ENCODE results near the gene CHCHD3. TPM values are rescaled to one million over a fixed set of nuclear protein-coding genes. Genes with fewer than 3 reads are reported as not detected.

Gene CHCHD3
- total and polyA plus RNA-seq, 9 of the 15 experiments (the other 6 are each of a cell fraction or from before 2014, with no cell fraction given) = 66.2 to 279 (median 204) TPM

DNA sequence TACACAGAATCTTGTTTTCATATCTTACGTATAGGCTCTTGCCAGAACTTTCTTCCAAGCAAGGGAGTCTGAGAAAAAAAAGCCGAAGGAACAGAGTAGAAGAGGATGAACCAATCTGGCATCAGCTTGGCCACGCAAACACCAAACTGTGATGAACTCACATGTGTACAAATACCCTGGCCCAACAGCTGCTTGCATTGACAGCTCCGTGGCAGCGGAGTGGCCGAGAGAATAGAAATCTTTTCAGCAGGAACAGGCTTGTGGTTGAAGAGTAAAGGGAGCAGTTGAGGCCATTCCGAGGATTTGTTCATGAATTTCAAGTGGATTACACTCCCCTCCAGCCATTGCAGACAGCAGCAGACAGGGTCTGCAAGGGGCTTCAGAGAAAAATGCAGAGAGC lies 331.8 kb downstream of the CHCHD3 start:
- TF ChIP-seq MYNN (IDR thresholded peaks at IDR 0.05) = no peak
- no peak for TF ChIP-seq MYNN (CRISPR knock-in tag; IDR thresholded peaks at IDR 0.05)
- no peak for TF ChIP-seq ZKSCAN3 (CRISPR knock-in tag; IDR thresholded peaks at IDR 0.05)
- no peak for TF ChIP-seq MTA2 (IDR thresholded peaks at IDR 0.05; ENCODE audit: low read depth)
- TF ChIP-seq RFX5 (IDR thresholded peaks at IDR 0.05; ENCODE audit: low read depth, low read length) = no peak
- no peak for TF ChIP-seq SP1 (CRISPR knock-in tag; IDR thresholded peaks at IDR 0.05)
- TF ChIP-seq, protein P1, sequence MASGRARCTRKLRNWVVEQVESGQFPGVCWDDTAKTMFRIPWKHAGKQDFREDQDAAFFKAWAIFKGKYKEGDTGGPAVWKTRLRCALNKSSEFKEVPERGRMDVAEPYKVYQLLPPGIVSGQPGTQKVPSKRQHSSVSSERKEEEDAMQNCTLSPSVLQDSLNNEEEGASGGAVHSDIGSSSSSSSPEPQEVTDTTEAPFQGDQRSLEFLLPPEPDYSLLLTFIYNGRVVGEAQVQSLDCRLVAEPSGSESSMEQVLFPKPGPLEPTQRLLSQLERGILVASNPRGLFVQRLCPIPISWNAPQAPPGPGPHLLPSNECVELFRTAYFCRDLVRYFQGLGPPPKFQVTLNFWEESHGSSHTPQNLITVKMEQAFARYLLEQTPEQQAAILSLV (tag; IDR thresholded peaks at IDR 0.05) = no peak
- TF ChIP-seq ZNF354B (CRISPR knock-in tag; IDR thresholded peaks at IDR 0.05) = no peak
- TF ChIP-seq, protein P2, sequence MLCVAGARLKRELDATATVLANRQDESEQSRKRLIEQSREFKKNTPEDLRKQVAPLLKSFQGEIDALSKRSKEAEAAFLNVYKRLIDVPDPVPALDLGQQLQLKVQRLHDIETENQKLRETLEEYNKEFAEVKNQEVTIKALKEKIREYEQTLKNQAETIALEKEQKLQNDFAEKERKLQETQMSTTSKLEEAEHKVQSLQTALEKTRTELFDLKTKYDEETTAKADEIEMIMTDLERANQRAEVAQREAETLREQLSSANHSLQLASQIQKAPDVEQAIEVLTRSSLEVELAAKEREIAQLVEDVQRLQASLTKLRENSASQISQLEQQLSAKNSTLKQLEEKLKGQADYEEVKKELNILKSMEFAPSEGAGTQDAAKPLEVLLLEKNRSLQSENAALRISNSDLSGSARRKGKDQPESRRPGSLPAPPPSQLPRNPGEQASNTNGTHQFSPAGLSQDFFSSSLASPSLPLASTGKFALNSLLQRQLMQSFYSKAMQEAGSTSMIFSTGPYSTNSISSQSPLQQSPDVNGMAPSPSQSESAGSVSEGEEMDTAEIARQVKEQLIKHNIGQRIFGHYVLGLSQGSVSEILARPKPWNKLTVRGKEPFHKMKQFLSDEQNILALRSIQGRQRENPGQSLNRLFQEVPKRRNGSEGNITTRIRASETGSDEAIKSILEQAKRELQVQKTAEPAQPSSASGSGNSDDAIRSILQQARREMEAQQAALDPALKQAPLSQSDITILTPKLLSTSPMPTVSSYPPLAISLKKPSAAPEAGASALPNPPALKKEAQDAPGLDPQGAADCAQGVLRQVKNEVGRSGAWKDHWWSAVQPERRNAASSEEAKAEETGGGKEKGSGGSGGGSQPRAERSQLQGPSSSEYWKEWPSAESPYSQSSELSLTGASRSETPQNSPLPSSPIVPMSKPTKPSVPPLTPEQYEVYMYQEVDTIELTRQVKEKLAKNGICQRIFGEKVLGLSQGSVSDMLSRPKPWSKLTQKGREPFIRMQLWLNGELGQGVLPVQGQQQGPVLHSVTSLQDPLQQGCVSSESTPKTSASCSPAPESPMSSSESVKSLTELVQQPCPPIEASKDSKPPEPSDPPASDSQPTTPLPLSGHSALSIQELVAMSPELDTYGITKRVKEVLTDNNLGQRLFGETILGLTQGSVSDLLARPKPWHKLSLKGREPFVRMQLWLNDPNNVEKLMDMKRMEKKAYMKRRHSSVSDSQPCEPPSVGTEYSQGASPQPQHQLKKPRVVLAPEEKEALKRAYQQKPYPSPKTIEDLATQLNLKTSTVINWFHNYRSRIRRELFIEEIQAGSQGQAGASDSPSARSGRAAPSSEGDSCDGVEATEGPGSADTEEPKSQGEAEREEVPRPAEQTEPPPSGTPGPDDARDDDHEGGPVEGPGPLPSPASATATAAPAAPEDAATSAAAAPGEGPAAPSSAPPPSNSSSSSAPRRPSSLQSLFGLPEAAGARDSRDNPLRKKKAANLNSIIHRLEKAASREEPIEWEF (CRISPR knock-in tag; IDR thresholded peaks at IDR 0.05) = no peak
- DNase-seq (ENCODE audit: extremely low read depth in 1 of 4, low spot score in 3 of 4) = no peak
- Histone ChIP-seq H4K20me1 (replicated peaks; ENCODE audit: control insufficient read depth, insufficient read depth, low read length) (no peaks in the 10 kb centered on the region), H3K27me3 (ENCODE audit: control insufficient read depth in 2 of 2, insufficient read depth in 2 of 2, low read length in 2 of 2) (peaks cover 34 to 40% of the 10 kb centered on the region in 2 experiments), H3K4me3 (no peak overlapping the region), H3K9me3 (replicated peaks; ENCODE audit: control insufficient read depth, insufficient read depth, low read depth, low read length) (no peaks in the 10 kb centered on the region), H3K27ac (ENCODE audit: extremely low read depth, low read depth, low read length) (no peak overlapping the region), H3K9me1 (ENCODE audit: control insufficient read depth, insufficient read depth, low read length) (no peaks in the 10 kb centered on the region), H2AFZ (ENCODE audit: low read depth, low read length) (no peak overlapping the region), H3K79me2 (ENCODE audit: control insufficient read depth, insufficient read depth, low read length) (no peaks in the 10 kb centered on the region), H3K4me1 (replicated peaks in 1 of 2; ENCODE audit: control insufficient read depth in 2 of 2, insufficient read depth in 2 of 2, low read length in 2 of 2) (no peaks in the 10 kb centered on the region), H3K9ac (ENCODE audit: insufficient read depth in 1 of 2, low read depth in 2 of 2, low read length in 2 of 2) (no peak overlapping the region), H3K4me2 (ENCODE audit: insufficient read depth, low read length) (no peak overlapping the region), H3K36me3 (ENCODE audit: control insufficient read depth, insufficient read depth, low read length) (no peaks in the 10 kb centered on the region)
- CTCF ChIA-PET (ENCODE audit: low intra/inter-chr PET ratio) = no interaction called here
- FAIRE-seq = no peak
- intact Hi-C loops (cut with micrococcal nuclease) (no loop called here), in situ Hi-C loops (cut with MboI) (no loop called here)
- POLR2A ChIA-PET = interaction anchor here (1.1 to 1.9 kb wide), 2 partner anchors 8 to 16 kb away, joined by 3 to 7 read pairs; no protein-coding TSS in a partner anchor
- ATAC-seq = no peak
- WGBS (ENCODE audit: insufficient coverage, low coverage, missing lambda C conversion rate) = under 1% methylated on average over 7 of the region's 7 CpGs
- no TSS peak for BruUV-seq (replicated peaks)

All from K562 (cell line).